ENCODE results near the gene IGSF9B. TPM values are rescaled to one million over a fixed set of nuclear protein-coding genes. Genes with fewer than 3 reads are reported as not detected.

Gene IGSF9B
- total RNA-seq, 1 donor from 2014 or later, result 5.5 TPM

Other genes with a start within 250 kb of the IGSF9B start
- not detected for gene SPATA19, start 111.5 kb downstream of the IGSF9B start, total RNA-seq
- gene JAM3, start 112.1 kb upstream of the IGSF9B start, total RNA-seq, result 41.8 TPM

Measured in occipital lobe (tissue), 1 donor.